HL-60/S4 (cell line): Measurements from ENCODE around the gene RAB11FIP5.
"Not testable (repeated sequence)": the region's sequence is repeated elsewhere in the genome, so short reads cannot be mapped to it uniquely, and the experiment has no call there.

Source experiments
- in situ Hi-C: fragments of 300-500 bp; cut with MboI; formaldehyde crosslinking; loops from 2 replicates; pipeline ENCODE4 v1.14.3; 2022; ENCODE audit warnings: low sequenced_read_pairs

Gene RAB11FIP5

GRCh38 chr2:73110168-73111072 is 2.3 kb downstream of the RAB11FIP5 start:
- in situ Hi-C loops = no loop called here

GRCh38 chr2:73109431-73110167 is 3.1 kb downstream of the RAB11FIP5 start:
- in situ Hi-C loops = no loop called here

GRCh38 chr2:73107211-73107926 is 5.4 kb downstream of the RAB11FIP5 start:
- in situ Hi-C loops = no loop called here

- in situ Hi-C loops = no loop called here
These were observed 6.0 kb downstream of the RAB11FIP5 start for GRCh38 chr2:73106791-73107190.

- in situ Hi-C loops = no loop called here
These were observed 7.2 kb downstream of the RAB11FIP5 start for GRCh38 chr2:73105511-73105971.

GRCh38 chr2:73104933-73105332 is 7.8 kb downstream of the RAB11FIP5 start:
- in situ Hi-C loops = no loop called here

GRCh38 chr2:73103018-73103542 is 9.7 kb downstream of the RAB11FIP5 start:
- in situ Hi-C loops = no loop called here

- in situ Hi-C loops = no loop called here
These were observed 11.0 kb downstream of the RAB11FIP5 start for GRCh38 chr2:73101626-73102256.

- in situ Hi-C loops = no loop called here
These were observed 11.8 kb downstream of the RAB11FIP5 start for GRCh38 chr2:73100956-73101355.

GRCh38 chr2:73099486-73099885 is 13.3 kb downstream of the RAB11FIP5 start:
- in situ Hi-C loops = no loop called here

- in situ Hi-C loops = no loop called here
These were observed 16.8 kb downstream of the RAB11FIP5 start for GRCh38 chr2:73095910-73096309.

GRCh38 chr2:73093601-73094218 is 19.0 kb downstream of the RAB11FIP5 start:
- in situ Hi-C loops = not testable (repeated sequence)

GRCh38 chr2:73092146-73092783 is 20.5 kb downstream of the RAB11FIP5 start:
- in situ Hi-C loops = no loop called here

GRCh38 chr2:73091696-73092095 is 21.1 kb downstream of the RAB11FIP5 start:
- in situ Hi-C loops = no loop called here

GRCh38 chr2:73091164-73091563 is 21.6 kb downstream of the RAB11FIP5 start:
- in situ Hi-C loops = no loop called here

GRCh38 chr2:73089270-73090030 is 23.3 kb downstream of the RAB11FIP5 start:
- in situ Hi-C loops = no loop called here

- in situ Hi-C loops = no loop called here
These were observed 24.0 kb downstream of the RAB11FIP5 start for GRCh38 chr2:73088703-73089102.

- in situ Hi-C loops = no loop called here
These were observed 24.5 kb downstream of the RAB11FIP5 start for GRCh38 chr2:73088211-73088610.

GRCh38 chr2:73087311-73087710 is 25.4 kb downstream of the RAB11FIP5 start:
- in situ Hi-C loops = no loop called here
